Measurements from ENCODE around the gene TMEM232.

DNA sequence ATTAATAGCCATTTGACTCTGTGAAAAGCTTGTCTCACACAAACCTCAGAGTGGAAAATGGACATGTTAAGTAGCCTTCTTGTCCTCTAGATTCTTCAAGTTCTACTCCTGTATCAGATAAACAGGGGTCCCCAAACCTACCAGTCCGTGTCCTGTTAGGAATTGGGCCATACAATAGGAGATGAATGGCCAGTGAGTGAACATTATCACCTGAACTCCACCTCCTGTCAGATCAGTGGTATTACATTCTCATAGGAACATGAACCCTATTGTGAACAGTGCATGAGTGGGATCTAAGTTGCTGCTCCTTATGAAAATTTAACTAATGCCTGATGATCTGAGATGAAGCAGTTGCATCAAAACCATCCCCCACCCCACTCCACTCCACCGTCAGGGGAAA lies 136.3 kb downstream of the TMEM232 start:
- no peak for TF ChIP-seq SPI1 (IDR thresholded peaks at IDR 0.05; ENCODE audit: low read depth, low read length)
- no peak for TF ChIP-seq POLR2A (IDR thresholded peaks at IDR 0.05; ENCODE audit: low read depth, low read length)
- TF ChIP-seq POLR2AphosphoS5 (IDR thresholded peaks at IDR 0.05; ENCODE audit: low read depth, low read length): no peak
- no peak for TF ChIP-seq TAF1 (IDR thresholded peaks at IDR 0.05; ENCODE audit: low read depth, low read length)
- TF ChIP-seq POU2F2 (IDR thresholded peaks at IDR 0.05; ENCODE audit: low read depth, low read length): no peak
- TF ChIP-seq PAX5 (IDR thresholded peaks at IDR 0.05; ENCODE audit: insufficient read depth, low read length, severe bottlenecking): no peak
